Measurements from ENCODE around the gene TMBIM4.

- TF ChIP-seq, protein P1, sequence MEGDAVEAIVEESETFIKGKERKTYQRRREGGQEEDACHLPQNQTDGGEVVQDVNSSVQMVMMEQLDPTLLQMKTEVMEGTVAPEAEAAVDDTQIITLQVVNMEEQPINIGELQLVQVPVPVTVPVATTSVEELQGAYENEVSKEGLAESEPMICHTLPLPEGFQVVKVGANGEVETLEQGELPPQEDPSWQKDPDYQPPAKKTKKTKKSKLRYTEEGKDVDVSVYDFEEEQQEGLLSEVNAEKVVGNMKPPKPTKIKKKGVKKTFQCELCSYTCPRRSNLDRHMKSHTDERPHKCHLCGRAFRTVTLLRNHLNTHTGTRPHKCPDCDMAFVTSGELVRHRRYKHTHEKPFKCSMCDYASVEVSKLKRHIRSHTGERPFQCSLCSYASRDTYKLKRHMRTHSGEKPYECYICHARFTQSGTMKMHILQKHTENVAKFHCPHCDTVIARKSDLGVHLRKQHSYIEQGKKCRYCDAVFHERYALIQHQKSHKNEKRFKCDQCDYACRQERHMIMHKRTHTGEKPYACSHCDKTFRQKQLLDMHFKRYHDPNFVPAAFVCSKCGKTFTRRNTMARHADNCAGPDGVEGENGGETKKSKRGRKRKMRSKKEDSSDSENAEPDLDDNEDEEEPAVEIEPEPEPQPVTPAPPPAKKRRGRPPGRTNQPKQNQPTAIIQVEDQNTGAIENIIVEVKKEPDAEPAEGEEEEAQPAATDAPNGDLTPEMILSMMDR (conservative IDR thresholded peaks at IDR 0.05; ENCODE audit: low read depth, low read length) = peak; percentile 89
- TF ChIP-seq CHD1 (IDR thresholded peaks at IDR 0.05; ENCODE audit: low read depth, low read length) (no peak), CEBPB (IDR thresholded peaks at IDR 0.05; ENCODE audit: low read depth, low read length) (0 out of 2 replicates have a peak, but pooled peaks have one; percentile 4), MXI1 (IDR thresholded peaks at IDR 0.05; ENCODE audit: borderline replicate concordance, low read depth, low read length) (no peak), POLR2A (IDR thresholded peaks at IDR 0.05; ENCODE audit: low read depth, low read length) (peak; percentile 30; the same call in 1 of the 2 replicates), SMC3 (IDR thresholded peaks at IDR 0.05; ENCODE audit: low read depth, low read length) (peak; percentile 80), RFX5 (IDR thresholded peaks at IDR 0.05; ENCODE audit: low read depth, low read length) (no peak), FOS (IDR thresholded peaks at IDR 0.05; ENCODE audit: low read depth, low read length) (no peak), RAD21 (IDR thresholded peaks at IDR 0.05; ENCODE audit: low read length) (peak; percentile 91), MAZ (IDR thresholded peaks at IDR 0.05; ENCODE audit: borderline replicate concordance, low read depth, low read length) (no peak), MAFK (IDR thresholded peaks at IDR 0.05; ENCODE audit: low read depth, low read length) (no peak)
- TF ChIP-seq, protein P2, sequence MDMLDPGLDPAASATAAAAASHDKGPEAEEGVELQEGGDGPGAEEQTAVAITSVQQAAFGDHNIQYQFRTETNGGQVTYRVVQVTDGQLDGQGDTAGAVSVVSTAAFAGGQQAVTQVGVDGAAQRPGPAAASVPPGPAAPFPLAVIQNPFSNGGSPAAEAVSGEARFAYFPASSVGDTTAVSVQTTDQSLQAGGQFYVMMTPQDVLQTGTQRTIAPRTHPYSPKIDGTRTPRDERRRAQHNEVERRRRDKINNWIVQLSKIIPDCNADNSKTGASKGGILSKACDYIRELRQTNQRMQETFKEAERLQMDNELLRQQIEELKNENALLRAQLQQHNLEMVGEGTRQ (IDR thresholded peaks at IDR 0.05; ENCODE audit: low read depth, low read length) = no peak
Measured at GRCh38 chr12:66087365-66087943, 82.3 kb downstream of the TMBIM4 start.

All from IMR-90 (cell line).